SKM-1 treated with dmso at 0.1 percent for 144 hours (cell line): ENCODE results near the gene TOP2B.
A peak's percentile ranks its signal among the peaks of the same experiment; 100 is the strongest.

Experiments
- DNase-seq: peaks from one replicate; lab custom pipeline; 2025; ENCODE audit not compliant: unreplicated experiment; lab: John Stamatoyannopoulos, UW

The TOP2B gene

GRCh38 chr3:25664812-25665314 lies at the start of gene TOP2B:
Gene TOP2B (minus strand): TSS chr3:25664907. CDS start chr3:25664297, 610 bp downstream.
- peak; percentile 93 for DNase-seq

- no peak for DNase-seq
Measured at GRCh38 chr3:25713341-25713985, 48.8 kb upstream of the TOP2B start.

- DNase-seq: no peak
Measured at GRCh38 chr3:25711090-25711489, 46.4 kb upstream of the TOP2B start.

GRCh38 chr3:25708036-25708435 lies 43.3 kb upstream of the TOP2B start:
- no peak for DNase-seq

- DNase-seq: no peak
Measured at GRCh38 chr3:25707268-25707926, 42.7 kb upstream of the TOP2B start.

- DNase-seq: no peak
Measured at GRCh38 chr3:25706213-25706612, 41.5 kb upstream of the TOP2B start.

- DNase-seq: no peak
Measured at GRCh38 chr3:25697553-25697952, 32.8 kb upstream of the TOP2B start.

- DNase-seq: peak; percentile 16
Measured at GRCh38 chr3:25695731-25696420, 31.2 kb upstream of the TOP2B start.

- no peak for DNase-seq
Measured at GRCh38 chr3:25693238-25693637, 28.5 kb upstream of the TOP2B start.

GRCh38 chr3:25692341-25692740 lies 27.6 kb upstream of the TOP2B start:
- no peak for DNase-seq

- DNase-seq: no peak
Measured at GRCh38 chr3:25690768-25691533, 26.2 kb upstream of the TOP2B start.

- DNase-seq: no peak
Measured at GRCh38 chr3:25689226-25689625, 24.5 kb upstream of the TOP2B start.

GRCh38 chr3:25687742-25688141 lies 23.0 kb upstream of the TOP2B start:
- no peak for DNase-seq

GRCh38 chr3:25686766-25687165 lies 22.1 kb upstream of the TOP2B start:
- DNase-seq: no peak

GRCh38 chr3:25683882-25684281 lies 19.2 kb upstream of the TOP2B start:
- no peak for DNase-seq

- DNase-seq: no peak
Measured at GRCh38 chr3:25683410-25683809, 18.7 kb upstream of the TOP2B start.

GRCh38 chr3:25679642-25680302 lies 15.1 kb upstream of the TOP2B start:
- DNase-seq: no peak

GRCh38 chr3:25679166-25679565 lies 14.5 kb upstream of the TOP2B start:
- DNase-seq: no peak

- DNase-seq: no peak
Measured at GRCh38 chr3:25678581-25678980, 13.9 kb upstream of the TOP2B start.

GRCh38 chr3:25677121-25677520 lies 12.4 kb upstream of the TOP2B start:
- DNase-seq: no peak

GRCh38 chr3:25674670-25675069 lies 10.0 kb upstream of the TOP2B start:
- DNase-seq: no peak
